Esophagus squamous epithelium (tissue), 4 donors: ENCODE measurements around the gene HRCT1.

Experiments
- CTCF ChIP-seq, 6 experiments: fragments of 450-650 bp in 4 of 6; fragments of 200-600 bp in 2 of 6; sonication (generic) in 2 of 6; IDR thresholded peaks; one replicate each; pipeline ENCODE4 v1.5.1; 2016 to 2019; ENCODE audit warnings: antibody characterized with exemption in 6 of 6, mild to moderate bottlenecking in 4 of 6, moderate library complexity in 4 of 6
- POLR2A ChIP-seq, 4 donors: fragments of 450-650 bp; IDR thresholded peaks; one replicate each; pipeline ENCODE4 v1.6.1; 2017; ENCODE audit warnings: antibody characterized with exemption in 4 of 4, mild to moderate bottlenecking in 4 of 4, moderate library complexity in 3 of 4

- no peak for TF ChIP-seq CTCF (IDR thresholded peaks at IDR 0.05)
- TF ChIP-seq POLR2A (IDR thresholded peaks at IDR 0.05) = no peak
These were observed 25.0 kb downstream of the HRCT1 start for GRCh38 chr9:35930989-35931388.
